GM18517 (cell line): ENCODE measurements around the gene KIAA0586.
"Not testable (repeated sequence)": the region's sequence is repeated elsewhere in the genome, so short reads cannot be mapped to it uniquely, and the experiment has no call there.

Experiments
- ATAC-seq: cut with Tn5 transposase; IDR thresholded peaks from one replicate; pipeline ENCODE4 v1.9.1; 2021; ENCODE audit warnings: mild to moderate bottlenecking, moderate library complexity; ENCODE audit not compliant: unreplicated experiment

Gene KIAA0586

GRCh38 chr14:58588321-58588720 is 160.8 kb downstream of the KIAA0586 start:
- ATAC-seq, result not testable (repeated sequence)

- no peak for ATAC-seq
Measured at GRCh38 chr14:58593977-58594376, 166.5 kb downstream of the KIAA0586 start.

- no peak for ATAC-seq
Measured at GRCh38 chr14:58597041-58597440, 169.5 kb downstream of the KIAA0586 start.

- ATAC-seq, result no peak
Measured at GRCh38 chr14:58598028-58598803, 170.7 kb downstream of the KIAA0586 start.

- ATAC-seq, result no peak
Measured at GRCh38 chr14:58598804-58599525, 171.4 kb downstream of the KIAA0586 start.

GRCh38 chr14:58599707-58600106 is 172.2 kb downstream of the KIAA0586 start:
- ATAC-seq, result no peak
